Measurements from ENCODE around the gene ZDHHC19.

ZDHHC19 gene

GRCh38 chr3:196198081-196198675, 13.0 kb downstream of the ZDHHC19 start:
- H3K27ac ChIP-seq, result no peak overlapping the region
- TF ChIP-seq ZFX (IDR thresholded peaks at IDR 0.05; ENCODE audit: borderline replicate concordance) (no peak), CTCF (IDR thresholded peaks at IDR 0.05) (no peak)

- no peak for TF ChIP-seq CTCF (IDR thresholded peaks at IDR 0.05)
- no peak for TF ChIP-seq ZFX (IDR thresholded peaks at IDR 0.05; ENCODE audit: borderline replicate concordance)
- H3K27ac ChIP-seq, result no peak overlapping the region
These were observed 13.7 kb downstream of the ZDHHC19 start for GRCh38 chr3:196197524-196197923.

GRCh38 chr3:196195664-196196265, 15.4 kb downstream of the ZDHHC19 start:
- no peak overlapping the region for H3K27ac ChIP-seq
- TF ChIP-seq ZFX (IDR thresholded peaks at IDR 0.05; ENCODE audit: borderline replicate concordance), result no peak
- TF ChIP-seq CTCF (IDR thresholded peaks at IDR 0.05), result no peak

- TF ChIP-seq ZFX (IDR thresholded peaks at IDR 0.05; ENCODE audit: borderline replicate concordance) (no peak), CTCF (IDR thresholded peaks at IDR 0.05) (no peak)
- H3K27ac ChIP-seq, result no peak overlapping the region
These were observed 16.7 kb downstream of the ZDHHC19 start for GRCh38 chr3:196194542-196194915.

- H3K27ac ChIP-seq, result no peak overlapping the region
- TF ChIP-seq CTCF (IDR thresholded peaks at IDR 0.05) (no peak), ZFX (IDR thresholded peaks at IDR 0.05; ENCODE audit: borderline replicate concordance) (no peak)
These were observed 17.3 kb downstream of the ZDHHC19 start for GRCh38 chr3:196193736-196194541.

DNA sequence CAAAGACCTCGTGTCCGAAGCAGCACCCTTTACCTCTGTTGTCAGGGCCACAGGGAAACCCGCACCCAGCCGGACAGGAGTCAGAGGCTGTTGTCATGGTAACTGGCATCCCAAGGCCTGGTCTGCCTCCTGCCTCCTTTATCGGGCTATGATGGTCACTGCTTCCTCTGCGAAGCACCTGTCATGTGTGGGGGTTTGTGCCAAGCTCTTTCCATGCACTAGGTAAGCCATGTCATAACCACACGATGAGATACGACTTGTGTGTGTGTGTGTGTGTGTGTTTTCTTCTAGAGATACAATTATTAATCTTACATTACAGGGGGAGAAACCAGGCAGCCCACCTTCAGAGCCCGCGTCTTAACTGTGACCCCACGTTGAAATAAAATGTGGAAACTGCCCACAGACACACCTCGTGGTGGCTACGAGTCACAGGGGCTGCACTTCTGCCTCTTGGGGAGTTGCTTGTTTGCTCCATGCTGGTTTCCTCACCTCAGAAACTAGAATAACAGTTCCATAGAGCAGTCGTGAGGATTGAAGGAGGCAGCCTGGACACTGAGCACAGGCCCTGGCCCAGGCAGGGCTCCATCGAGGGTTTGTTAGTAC, 18.0 kb downstream of the ZDHHC19 start:
- TF ChIP-seq CTCF (IDR thresholded peaks at IDR 0.05) (no peak), ZFX (IDR thresholded peaks at IDR 0.05; ENCODE audit: borderline replicate concordance) (no peak)
- H3K27ac ChIP-seq, result no peak overlapping the region
